NB4 (cell line): ENCODE measurements around the gene CHSY1.

Source experiments
- CTCF ChIP-seq: IDR thresholded peaks from one replicate; pipeline ENCODE4 v1.5.1; 2012; ENCODE audit warnings: low read depth, low read length
- POLR2A ChIP-seq: IDR thresholded peaks from 2 replicates; pipeline ENCODE4 v1.6.1; 2011; ENCODE audit warnings: mild to moderate bottlenecking; ENCODE audit not compliant: insufficient read length; ENCODE audit errors: extremely low read depth

GRCh38 chr15:101151288-101151687, 100.6 kb downstream of the CHSY1 start:
- TF ChIP-seq CTCF: no peak
- no peak for TF ChIP-seq POLR2A
